ENCODE data around the gene KATNB1.

GRCh38 chr16:57734925-57735754 is 430 bp upstream of the KATNB1 start:
- TF ChIP-seq SUZ12 (IDR thresholded peaks at IDR 0.05) (no peak), LEF1 (IDR thresholded peaks at IDR 0.05; ENCODE audit: borderline replicate concordance) (no peak), NFRKB (IDR thresholded peaks at IDR 0.05) (peak; percentile 74), HDGF (IDR thresholded peaks at IDR 0.05; ENCODE audit: borderline replicate concordance) (no peak), TARDBP (IDR thresholded peaks at IDR 0.05) (no peak), FOXM1 (IDR thresholded peaks at IDR 0.05; ENCODE audit: borderline replicate concordance) (0 out of 2 replicates have a peak, but pooled peaks have one; percentile 71)

Measured in HEK293T (cell line).